Glutamatergic neuron (in vitro differentiated cells): Measurements from ENCODE around the gene TBX15. TPM values are rescaled to one million over a fixed set of nuclear protein-coding genes. Genes with fewer than 3 reads are reported as not detected.
"Not testable (repeated sequence)": the region's sequence is repeated elsewhere in the genome, so short reads cannot be mapped to it uniquely, and the experiment has no call there.

Experiments
- DNase-seq: peaks from one replicate; pipeline ENCODE4 v3.0.0; 2022
- H3K27ac Mint-ChIP-seq: one replicate; pipeline ENCODE4 v1.8.0; 2020; ENCODE audit warnings: mild to moderate bottlenecking, mixed read lengths, inconsistent platforms; ENCODE audit not compliant: unreplicated experiment
- H3K27me3 Mint-ChIP-seq: one replicate; pipeline ENCODE4 v1.8.0; 2020; ENCODE audit warnings: mild to moderate bottlenecking, moderate library complexity, mixed read lengths, inconsistent platforms; ENCODE audit not compliant: unreplicated experiment
- H3K36me3 Mint-ChIP-seq: one replicate; pipeline ENCODE4 v1.8.0; 2020; ENCODE audit warnings: mild to moderate bottlenecking, mixed read lengths, inconsistent platforms; ENCODE audit not compliant: unreplicated experiment
- H3K4me1 Mint-ChIP-seq: one replicate; pipeline ENCODE4 v1.8.0; 2020; ENCODE audit warnings: mild to moderate bottlenecking, low read depth, mixed read lengths, inconsistent platforms; ENCODE audit not compliant: unreplicated experiment
- H3K4me3 Mint-ChIP-seq: one replicate; pipeline ENCODE4 v1.8.0; 2020; ENCODE audit warnings: mild to moderate bottlenecking, mixed read lengths, inconsistent platforms; ENCODE audit not compliant: unreplicated experiment
- H3K9me3 Mint-ChIP-seq: one replicate; pipeline ENCODE4 v1.8.0; 2020; ENCODE audit warnings: mild to moderate bottlenecking, moderate library complexity, mixed read lengths, inconsistent platforms; ENCODE audit not compliant: unreplicated experiment
- total RNA-seq: library from RNA; stranded (reverse); fragmentation: NEBNext Ultra II Directional; extraction: Animal tissue kit (Norgen Biotek cat#: 25700); gene quantifications from one replicate; pipeline ENCODE4 v1.2.1, GENCODE V29; 2021; ENCODE audit not compliant: unreplicated experiment
- TF ChIP-seq, protein P1 (sequence below): fragments of 200-600 bp; sonication (generic); IDR thresholded peaks from one replicate; pipeline ENCODE4 v1.5.0; 2021; ENCODE audit not compliant: partially characterized antibody, unreplicated experiment

The TBX15 gene
- total RNA-seq, 1 donor from 2014 or later, result 0.69 TPM

DNA sequence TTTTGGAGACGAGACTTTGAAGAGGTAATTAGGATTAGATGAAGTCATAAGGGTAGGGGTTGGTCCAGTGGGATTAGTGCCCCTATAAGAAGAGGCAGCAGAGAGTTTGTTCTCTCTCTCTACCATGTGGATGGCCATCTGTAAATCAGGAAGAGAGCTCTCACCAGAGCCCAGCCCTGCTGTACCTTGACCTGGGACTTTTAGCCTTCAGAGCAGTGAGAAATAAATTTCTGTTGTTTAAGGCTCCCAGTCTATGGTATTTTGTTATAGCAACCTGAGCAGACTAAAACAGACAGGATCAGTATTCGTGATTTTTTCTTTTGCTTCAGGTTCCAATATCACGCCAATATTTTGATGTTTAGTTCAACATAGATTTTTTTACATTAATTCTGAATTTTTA, 30.0 kb downstream of the TBX15 start:
- no peaks in the 10 kb centered on the region for H3K4me1 Mint-ChIP-seq
- TF ChIP-seq, protein P1, sequence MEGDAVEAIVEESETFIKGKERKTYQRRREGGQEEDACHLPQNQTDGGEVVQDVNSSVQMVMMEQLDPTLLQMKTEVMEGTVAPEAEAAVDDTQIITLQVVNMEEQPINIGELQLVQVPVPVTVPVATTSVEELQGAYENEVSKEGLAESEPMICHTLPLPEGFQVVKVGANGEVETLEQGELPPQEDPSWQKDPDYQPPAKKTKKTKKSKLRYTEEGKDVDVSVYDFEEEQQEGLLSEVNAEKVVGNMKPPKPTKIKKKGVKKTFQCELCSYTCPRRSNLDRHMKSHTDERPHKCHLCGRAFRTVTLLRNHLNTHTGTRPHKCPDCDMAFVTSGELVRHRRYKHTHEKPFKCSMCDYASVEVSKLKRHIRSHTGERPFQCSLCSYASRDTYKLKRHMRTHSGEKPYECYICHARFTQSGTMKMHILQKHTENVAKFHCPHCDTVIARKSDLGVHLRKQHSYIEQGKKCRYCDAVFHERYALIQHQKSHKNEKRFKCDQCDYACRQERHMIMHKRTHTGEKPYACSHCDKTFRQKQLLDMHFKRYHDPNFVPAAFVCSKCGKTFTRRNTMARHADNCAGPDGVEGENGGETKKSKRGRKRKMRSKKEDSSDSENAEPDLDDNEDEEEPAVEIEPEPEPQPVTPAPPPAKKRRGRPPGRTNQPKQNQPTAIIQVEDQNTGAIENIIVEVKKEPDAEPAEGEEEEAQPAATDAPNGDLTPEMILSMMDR, result no peak
- H3K27ac Mint-ChIP-seq, result no peak overlapping the region
- no peaks in the 10 kb centered on the region for H3K9me3 Mint-ChIP-seq
- H3K27me3 Mint-ChIP-seq, result peaks cover 2% of the 10 kb centered on the region
- H3K4me3 Mint-ChIP-seq, result no peak overlapping the region
- DNase-seq, result no peak
- no peaks in the 10 kb centered on the region for H3K36me3 Mint-ChIP-seq

DNA sequence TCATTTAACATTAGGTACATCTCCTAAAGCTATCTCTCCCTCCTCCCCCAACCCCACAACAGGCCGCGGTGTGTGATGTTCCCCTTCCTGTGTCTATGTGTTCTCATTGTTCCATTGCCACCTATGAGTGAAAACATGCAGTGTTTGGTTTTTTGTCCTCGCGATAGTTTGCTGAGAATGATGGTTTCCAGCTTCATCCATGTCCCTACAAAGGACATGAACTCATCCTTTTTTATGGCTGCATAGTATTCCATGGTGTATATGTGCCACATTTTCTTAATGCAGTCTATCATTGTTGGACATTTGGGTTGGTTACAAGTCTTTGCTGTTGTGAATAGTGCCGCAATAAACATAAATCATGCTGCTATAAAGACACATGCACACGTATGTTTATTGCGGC, 30.6 kb downstream of the TBX15 start:
- not testable (repeated sequence) for H3K27ac Mint-ChIP-seq, H3K9me3 Mint-ChIP-seq, H3K4me1 Mint-ChIP-seq, H3K27me3 Mint-ChIP-seq, DNase-seq, H3K4me3 Mint-ChIP-seq, H3K36me3 Mint-ChIP-seq

DNA sequence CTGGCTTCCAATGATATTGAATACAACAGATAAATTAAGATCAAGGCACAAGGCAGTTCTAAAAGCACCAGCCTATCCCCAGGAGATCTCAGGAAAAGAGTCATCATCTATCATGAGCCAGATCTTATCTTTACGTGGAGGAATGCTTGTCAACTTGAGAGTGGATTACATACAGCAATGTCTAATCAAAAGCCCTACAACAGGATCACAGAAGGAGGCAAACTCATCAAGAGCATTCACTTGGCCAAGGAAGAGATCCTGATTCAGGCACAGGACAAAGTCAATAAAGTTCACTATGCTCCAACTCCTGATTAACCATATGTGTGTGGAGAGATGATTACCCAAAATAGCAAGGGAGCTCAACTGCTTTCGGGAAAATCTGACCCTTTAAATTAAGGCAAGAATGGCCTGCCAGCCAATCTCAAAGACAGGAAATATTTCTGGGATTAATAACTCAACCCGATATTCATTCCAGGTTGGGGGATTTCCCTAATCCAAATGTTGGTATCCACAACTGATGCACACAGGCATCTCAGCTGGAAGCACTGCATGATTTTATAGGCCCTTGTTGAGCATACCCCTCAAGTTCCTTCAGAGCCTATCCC, 33.7 kb downstream of the TBX15 start:
- Mint-ChIP-seq H3K36me3 (no peaks in the 10 kb centered on the region), H3K4me3 (no peak overlapping the region), H3K27me3 (no peaks in the 10 kb centered on the region), H3K4me1 (no peaks in the 10 kb centered on the region), H3K27ac (no peak overlapping the region), H3K9me3 (no peaks in the 10 kb centered on the region)
- no peak for DNase-seq
- TF ChIP-seq, protein P1, result no peak

DNA sequence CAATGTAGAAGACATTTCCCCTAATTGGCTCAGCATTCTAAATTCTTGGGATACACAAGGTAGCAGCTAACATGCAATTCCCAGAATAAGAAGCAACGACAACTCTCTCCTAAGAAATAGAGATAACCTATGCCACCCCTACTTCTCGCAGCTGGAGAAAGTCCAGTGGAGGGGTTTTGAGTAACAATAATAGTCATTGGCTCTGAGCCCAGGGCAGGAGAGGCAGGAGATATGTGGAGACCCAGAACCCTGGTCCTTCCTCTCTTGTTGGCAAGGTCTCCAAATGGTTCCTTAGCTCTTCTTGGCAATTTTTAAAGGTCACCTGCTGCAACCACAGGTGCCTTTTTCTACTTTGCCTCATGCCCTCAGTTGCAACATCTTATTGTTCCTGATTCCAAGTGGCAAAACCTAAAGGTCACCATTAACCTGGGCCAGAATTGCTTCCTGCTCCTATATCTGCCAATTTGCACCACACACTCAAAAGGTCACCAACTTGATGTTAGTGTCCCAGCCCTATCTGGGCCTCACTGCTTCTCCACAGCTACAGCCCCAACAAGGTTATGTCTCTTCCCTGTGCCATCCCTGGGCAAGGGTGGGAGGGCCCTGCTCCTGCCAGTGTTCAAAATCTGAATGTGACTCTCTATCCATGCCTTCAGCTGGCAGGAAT, 36.7 kb downstream of the TBX15 start:
- Mint-ChIP-seq H3K4me3 (no peak overlapping the region), H3K27me3 (no peaks in the 10 kb centered on the region), H3K36me3 (no peaks in the 10 kb centered on the region), H3K4me1 (peaks cover 3% of the 10 kb centered on the region), H3K27ac (no peak overlapping the region), H3K9me3 (no peaks in the 10 kb centered on the region)
- no peak for DNase-seq
- TF ChIP-seq, protein P1, result no peak

DNA sequence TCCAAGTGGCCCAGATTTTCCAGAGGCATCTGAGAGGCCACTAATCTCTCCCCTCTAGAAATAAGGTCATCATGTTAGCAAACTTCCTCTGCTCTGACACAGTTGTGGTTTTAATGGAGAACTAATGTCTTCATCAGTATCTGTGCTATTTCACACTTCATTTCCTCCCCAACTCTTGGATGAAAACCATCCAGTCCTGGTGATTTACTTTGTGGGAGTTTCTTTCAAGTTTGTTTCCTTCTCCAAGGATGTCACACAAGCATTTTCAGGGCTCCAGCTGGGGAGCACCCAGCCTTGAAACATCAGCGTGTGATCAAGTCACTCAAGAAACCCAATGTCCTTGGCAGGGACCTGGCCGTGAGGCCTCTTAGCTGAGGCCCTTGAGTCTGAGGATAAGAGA, 38.8 kb downstream of the TBX15 start:
- no peaks in the 10 kb centered on the region for H3K9me3 Mint-ChIP-seq
- H3K36me3 Mint-ChIP-seq, result no peaks in the 10 kb centered on the region
- no peak overlapping the region for H3K4me3 Mint-ChIP-seq
- H3K27me3 Mint-ChIP-seq, result no peaks in the 10 kb centered on the region
- H3K4me1 Mint-ChIP-seq, result peaks cover 3% of the 10 kb centered on the region
- TF ChIP-seq, protein P1, result no peak
- H3K27ac Mint-ChIP-seq, result no peak overlapping the region
- DNase-seq, result no peak
